HepG2 (cell line): Measurements from ENCODE around the gene OXSM. TPM values are rescaled to one million over a fixed set of nuclear protein-coding genes. Genes with fewer than 3 reads are reported as not detected.
A peak's percentile ranks its signal among the peaks of the same experiment; 100 is the strongest.

Experiments used
- ATAC-seq: fragments of 200-7000 bp; cut with Tn5 transposase; 3 replicates; pipeline ENCODE4 v1.9.1; 2020; ENCODE audit warnings: mild to moderate bottlenecking, moderate library complexity
- BruUV-seq: library from RNA; stranded (reverse); fragments of 400-500 nt; replicated peaks from 2 replicates; lab custom pipeline; 2021; lab: Mats Ljungman, UMichigan
- CTCF ChIA-PET: fragments of 300-600 bp; formaldehyde crosslinking; extraction: SDS; loops from one replicate; lab custom pipeline; 2021; ENCODE audit warnings: low total read pairs, inconsistent platforms, low intra/inter-chr PET ratio; lab: Yijun Ruan, JAX
- POLR2A ChIA-PET: fragments of 350-600 bp; sonication (Branson Sonifier 250); formaldehyde crosslinking; loops from one replicate; lab custom pipeline; 2020; ENCODE audit warnings: antibody characterized with exemption, inconsistent platforms; lab: Yijun Ruan, JAX
- DNase-seq: peaks from one replicate; pipeline ENCODE4 v3.0.0-alpha.2; 2015; ENCODE audit warnings: low spot score
- FAIRE-seq: peaks from 3 replicates; lab custom pipeline; 2011; peaks lifted over from hg19 to GRCh38; lab: Jason Lieb, UNC
- H2AFZ ChIP-seq: one replicate; pipeline ENCODE4 v1.6.1; 2011; ENCODE audit warnings: low read length, inconsistent platforms
- H3K27ac ChIP-seq: fragments of 300-600 bp; 3 replicates; pipeline ENCODE4 v1.8.0; 2011; ENCODE audit warnings: mixed run types, mild to moderate bottlenecking, mixed read lengths, low read length, inconsistent platforms; ENCODE audit not compliant: insufficient read depth; ENCODE audit errors: extremely low read length
- H3K27me3 ChIP-seq, 2 experiments: fragments of 200-600 bp in 1 of 2; 2 replicates in 1 of 2; 3 replicates in 1 of 2; pipeline versions ENCODE4 v1.6.0 to v1.8.0; 2011; ENCODE audit warnings: low read length in 2 of 2, mild to moderate bottlenecking in 2 of 2, moderate library complexity in 2 of 2, inconsistent platforms in 1 of 2; ENCODE audit not compliant: insufficient read depth in 2 of 2, control insufficient read depth in 1 of 2
- H3K36me3 ChIP-seq, 2 experiments: fragments of 200-600 bp in 1 of 2; replicated peaks in 1 of 2; 2 replicates in 1 of 2; 3 replicates in 1 of 2; pipeline versions ENCODE4 v1.5.1 to v1.8.0; 2011; ENCODE audit warnings: low read length in 2 of 2, inconsistent platforms in 1 of 2; ENCODE audit not compliant: insufficient read depth in 2 of 2, control insufficient read depth in 1 of 2
- H3K4me1 ChIP-seq: 2 replicates; pipeline ENCODE4 v1.5.1; 2012; ENCODE audit warnings: low read length, inconsistent platforms; ENCODE audit not compliant: insufficient read depth
- H3K4me2 ChIP-seq: 2 replicates; pipeline ENCODE4 v1.6.0; 2011; ENCODE audit warnings: low read depth, low read length, inconsistent platforms
- H3K4me3 ChIP-seq, 3 experiments: fragments of 200-600 bp in 1 of 3; sonication (generic), shearing (Covaris generic) in 1 of 3; replicated peaks in 1 of 3; 2 replicates each; pipeline ENCODE4 v1.5.1; 2011 to 2016; ENCODE audit warnings: low read length in 3 of 3, inconsistent platforms in 2 of 3, low read depth in 2 of 3, mild to moderate bottlenecking in 2 of 3, control low read depth in 1 of 3, mixed read lengths in 1 of 3; ENCODE audit not compliant: insufficient read depth in 1 of 3
- H3K79me2 ChIP-seq: one replicate; pipeline ENCODE4 v1.6.1; 2011; ENCODE audit warnings: low read length, inconsistent platforms; ENCODE audit not compliant: insufficient read depth
- H3K9ac ChIP-seq: 2 replicates; pipeline ENCODE4 v1.6.0; 2011; ENCODE audit warnings: mild to moderate bottlenecking, low read depth, low read length, inconsistent platforms; ENCODE audit not compliant: insufficient read depth
- H3K9me3 ChIP-seq: 2 replicates; pipeline ENCODE4 v1.5.1; 2012; ENCODE audit warnings: mild to moderate bottlenecking, low read length
- H4K20me1 ChIP-seq: 2 replicates; pipeline ENCODE4 v1.6.0; 2011; ENCODE audit warnings: inconsistent platforms, mild to moderate bottlenecking, low read length, moderate library complexity; ENCODE audit not compliant: insufficient read depth
- CEBPG ChIP-seq: IDR thresholded peaks from 2 replicates; pipeline ENCODE4 v1.6.1; 2016
- CTCF ChIP-seq: sonication (generic); formaldehyde crosslinking; IDR thresholded peaks from 2 replicates; pipeline ENCODE4 v1.5.0; 2020; ENCODE audit warnings: mild to moderate bottlenecking, missing genetic modification reagents, moderate library complexity
- ETV6 ChIP-seq: sonication (generic); formaldehyde crosslinking; conservative IDR thresholded peaks from 2 replicates; pipeline ENCODE4 v1.4.0; 2020; ENCODE audit warnings: missing genetic modification reagents
- IKZF1 ChIP-seq: fragments of 450-650 bp; IDR thresholded peaks from 2 replicates; pipeline ENCODE4 v1.7.1; 2016
- PATZ1 ChIP-seq: sonication (generic); formaldehyde crosslinking; IDR thresholded peaks from 2 replicates; pipeline ENCODE4 v1.4.0; 2020; ENCODE audit warnings: missing genetic modification reagents
- SAP130 ChIP-seq: IDR thresholded peaks from 2 replicates; pipeline ENCODE4 v1.6.1; 2016; ENCODE audit warnings: low read depth
- SP4 ChIP-seq: sonication (generic); formaldehyde crosslinking; IDR thresholded peaks from 2 replicates; pipeline ENCODE4 v1.8.1; 2023; ENCODE audit warnings: mild to moderate bottlenecking, missing genetic modification reagents
- ZBTB33 ChIP-seq: sonication (generic); formaldehyde crosslinking; IDR thresholded peaks from 2 replicates; pipeline ENCODE4 v1.4.0; 2020; ENCODE audit warnings: missing genetic modification reagents
- ZFP82 ChIP-seq: sonication (generic); formaldehyde crosslinking; IDR thresholded peaks from 2 replicates; pipeline ENCODE4 v1.5.1; 2020; ENCODE audit warnings: mild to moderate bottlenecking, missing genetic modification reagents, borderline replicate concordance
- ZNF225 ChIP-seq: sonication (generic); formaldehyde crosslinking; IDR thresholded peaks from 2 replicates; pipeline ENCODE4 v1.4.0; 2020; ENCODE audit warnings: mild to moderate bottlenecking, missing genetic modification reagents
- ZNF772 ChIP-seq: sonication (generic); formaldehyde crosslinking; IDR thresholded peaks from 2 replicates; pipeline ENCODE4 v1.5.0; 2020; ENCODE audit warnings: mild to moderate bottlenecking, missing genetic modification reagents
- ZNF891 ChIP-seq: sonication (generic); formaldehyde crosslinking; IDR thresholded peaks from 2 replicates; pipeline ENCODE4 v1.5.0; 2020; ENCODE audit warnings: mild to moderate bottlenecking, missing genetic modification reagents
- WGBS: methylation state at CpG from one replicate; pipeline ENCODE4 v1.1.6; 2017; ENCODE audit warnings: low lambda C conversion rate; 5-methylcytosine and 5-hydroxymethylcytosine counted together
- in situ Hi-C: cut with HindIII; loops from 2 replicates; pipeline ENCODE4 v1.10.0; 2017; ENCODE audit warnings: low pct_unique_long_range_greater_than_20kb; ENCODE audit not compliant: extremely low pct_ligation_motif_present
- intact Hi-C: fragments of 100-400 bp; cut with micrococcal nuclease; formaldehyde crosslinking; loops from one replicate; pipeline ENCODE4 v1.10.0; 2022; ENCODE audit not compliant: unreplicated experiment
- polyA plus RNA-seq, 8 experiments: library from polyadenylated mRNA; depleted of rRNA in 3 of 8; stranded (reverse) in 7 of 8; unstranded in 1 of 8; fragments of >200 nt; fragmentation: Illumina TruSeq in 4 of 8; extraction: Trizol in 4 of 8; gene quantifications; 2 replicates each; pipeline versions ENCODE4 v1.2.1 to v1.2.3, GENCODE V29; 2011 to 2016; ENCODE audit warnings: low read depth in 4 of 8, missing spikeins in 1 of 8, mixed read lengths in 1 of 8; ENCODE audit not compliant: insufficient read depth in 1 of 8
- total RNA-seq, 5 experiments: library from RNA; depleted of rRNA; stranded (reverse); fragments of >200 nt; fragmentation: Illumina TruSeq; extraction: Trizol; gene quantifications; 2 replicates each; pipeline ENCODE4 v1.2.3, GENCODE V29; 2016; ENCODE audit warnings: low read depth in 1 of 5
- TF ChIP-seq, protein P1 (sequence below), 2 experiments: sonication (generic) in 1 of 2; formaldehyde crosslinking in 1 of 2; IDR thresholded peaks; 2 replicates each; pipeline versions ENCODE4 v1.4.0 to v1.6.1; 2018 to 2020; ENCODE audit warnings: missing genetic modification reagents in 2 of 2, borderline replicate concordance in 1 of 2, low read depth in 1 of 2, mild to moderate bottlenecking in 1 of 2, missing biosample characterization in 1 of 2

OXSM gene
- total and polyA plus RNA-seq, 2 of the 13 experiments (the other 11 are each of a cell fraction or from before 2014, with no cell fraction given), result 18.2 to 34.4 TPM

DNA sequence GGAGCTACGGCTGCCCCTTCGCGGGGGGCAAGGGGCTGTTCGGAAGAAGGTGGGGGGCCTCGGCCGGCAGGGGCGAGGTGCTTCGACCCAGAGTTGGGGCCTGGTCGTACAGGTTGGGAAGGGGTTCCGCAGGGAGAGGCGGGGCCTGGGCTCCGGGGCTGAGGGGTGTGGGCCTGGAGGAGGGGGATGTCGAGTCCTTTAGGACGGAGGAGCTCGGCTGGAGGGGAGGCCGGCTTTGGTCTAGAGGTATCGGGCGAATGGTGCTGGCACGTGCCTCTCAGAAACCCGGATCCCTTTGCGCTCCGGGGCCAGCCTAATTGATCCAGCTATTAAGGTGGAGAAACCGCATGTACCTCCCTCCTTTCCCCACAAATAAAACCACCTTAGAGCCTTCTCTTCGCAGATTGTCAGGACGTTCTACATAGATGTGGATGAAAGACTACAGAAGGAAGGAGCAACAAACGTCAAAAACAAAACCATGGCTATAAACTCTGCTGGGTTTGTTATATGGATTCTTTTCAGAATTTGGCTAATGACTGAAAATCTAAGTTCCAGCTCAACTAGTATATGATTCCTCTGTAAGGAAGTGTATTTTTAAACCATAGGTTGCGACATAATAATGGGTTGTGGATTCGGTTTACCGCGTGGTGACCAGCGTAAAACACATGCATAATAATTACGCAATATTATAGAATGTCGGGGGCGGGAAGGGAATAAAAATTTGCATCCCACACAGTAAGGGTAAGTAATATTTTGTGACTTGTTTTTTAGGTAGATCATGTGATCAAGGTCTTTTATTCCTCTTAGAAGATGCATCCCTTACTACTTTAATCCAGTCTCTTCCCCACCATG is 6.0 kb upstream of the OXSM start:
- in situ Hi-C loops, result loop anchor here (25.0 kb wide), 1 partner anchor 122 kb away; the partner anchor contains the start of gene TOP2B
- H3K4me1 ChIP-seq, result peaks cover 64% of the 10 kb centered on the region
- ATAC-seq, result peak; percentile 77
- WGBS, result 49% methylated on average over 12 of the region's 34 CpGs
- POLR2A ChIA-PET, result interaction anchor here (0.6 to 1.7 kb wide), 7 partner anchors 9 to 1867 kb away, joined by 3 to 6 read pairs (median 4); partner anchors contain the start of genes NKIRAS1 and RPL15
- intact Hi-C loops, result loop anchor here (5.0 kb wide), 1 partner anchor 137 kb away; no protein-coding TSS in a partner anchor
- H4K20me1 ChIP-seq, result no peaks in the 10 kb centered on the region
- H3K79me2 ChIP-seq, result peaks cover 40% of the 10 kb centered on the region
- BruUV-seq, result TSS peak; percentile 83
- CTCF ChIA-PET, result no interaction called here
- H3K27me3 ChIP-seq, result no peaks in the 10 kb centered on the region
- peak overlapping the region; percentile 51 for H2AFZ ChIP-seq
- peak overlapping the region; percentile 88 for H3K4me2 ChIP-seq
- no peak for FAIRE-seq
- H3K27ac ChIP-seq, result peak overlapping the region; percentile 50
- DNase-seq, result peak; percentile 30
- H3K9ac ChIP-seq, result peak overlapping the region; percentile 61
- no peaks in the 10 kb centered on the region for H3K36me3 ChIP-seq
- peak overlapping the region; percentile 68 to 87 (median 75) for H3K4me3 ChIP-seq
- H3K9me3 ChIP-seq, result no peaks in the 10 kb centered on the region
- 0 out of 2 replicates have a peak, but pooled peaks have one; percentile 26 for TF ChIP-seq ZBTB33 (CRISPR knock-in tag)
- peak; percentile 79 for TF ChIP-seq CEBPG (CRISPR knock-in tag)
- 0 out of 2 replicates have a peak, but pooled peaks have one; percentile 32 for TF ChIP-seq ZNF772 (CRISPR knock-in tag)
- TF ChIP-seq IKZF1, result no peak
- 0 out of 2 replicates have a peak, but pooled peaks have one; percentile 0 for TF ChIP-seq CTCF
- TF ChIP-seq ZNF225, result 0 out of 2 replicates have a peak, but pooled peaks have one; percentile 18
- TF ChIP-seq PATZ1 (CRISPR knock-in tag), result 0 out of 2 replicates have a peak, but pooled peaks have one; percentile 35
- TF ChIP-seq ZNF891, result no peak
- 0 out of 2 replicates have a peak, but pooled peaks have one; percentile 31 for TF ChIP-seq ZFP82
- TF ChIP-seq SP4 (CRISPR knock-in tag), result peak; percentile 48; the same call in 1 of the 2 replicates
- 0 out of 2 replicates have a peak, but pooled peaks have one; percentile 44 for TF ChIP-seq ETV6 (CRISPR knock-in tag)
- TF ChIP-seq, protein P1, sequence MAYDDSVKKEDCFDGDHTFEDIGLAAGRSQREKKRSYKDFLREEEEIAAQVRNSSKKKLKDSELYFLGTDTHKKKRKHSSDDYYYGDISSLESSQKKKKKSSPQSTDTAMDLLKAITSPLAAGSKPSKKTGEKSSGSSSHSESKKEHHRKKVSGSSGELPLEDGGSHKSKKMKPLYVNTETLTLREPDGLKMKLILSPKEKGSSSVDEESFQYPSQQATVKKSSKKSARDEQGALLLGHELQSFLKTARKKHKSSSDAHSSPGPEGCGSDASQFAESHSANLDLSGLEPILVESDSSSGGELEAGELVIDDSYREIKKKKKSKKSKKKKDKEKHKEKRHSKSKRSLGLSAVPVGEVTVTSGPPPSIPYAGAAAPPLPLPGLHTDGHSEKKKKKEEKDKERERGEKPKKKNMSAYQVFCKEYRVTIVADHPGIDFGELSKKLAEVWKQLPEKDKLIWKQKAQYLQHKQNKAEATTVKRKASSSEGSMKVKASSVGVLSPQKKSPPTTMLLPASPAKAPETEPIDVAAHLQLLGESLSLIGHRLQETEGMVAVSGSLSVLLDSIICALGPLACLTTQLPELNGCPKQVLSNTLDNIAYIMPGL (CRISPR knock-in tag; IDR thresholded peaks at IDR 0.05; ENCODE audit: borderline replicate concordance in 1 of 2, low read depth in 1 of 2), result peak in 1 of 2 experiments; percentile 7; a peak in 1 of 4 replicates
- TF ChIP-seq SAP130 (CRISPR knock-in tag), result peak; percentile 6; the same call in 1 of the 2 replicates
